Hepatocyte (in vitro differentiated cells): ENCODE measurements around the gene TK1. TPM values are rescaled to one million over a fixed set of nuclear protein-coding genes. Genes with fewer than 3 reads are reported as not detected.

Experiments used
- DNase-seq: peaks from one replicate; pipeline ENCODE4 v3.0.0-alpha.2; 2016; ENCODE audit warnings: low spot score
- H2AFZ ChIP-seq: fragments of 200-600 bp; sonication (generic); 2 replicates; pipeline ENCODE4 v1.6.0; 2016; ENCODE audit warnings: antibody characterized with exemption, mild to moderate bottlenecking
- H3K27ac ChIP-seq: fragments of 200-600 bp; sonication (generic); 2 replicates; pipeline ENCODE4 v1.5.1; 2016; ENCODE audit warnings: mild to moderate bottlenecking
- H3K27me3 ChIP-seq: fragments of 200-600 bp; sonication (generic); 2 replicates; pipeline ENCODE4 v1.6.1; 2016
- H3K36me3 ChIP-seq: fragments of 200-600 bp; sonication (generic); replicated peaks from 2 replicates; pipeline ENCODE4 v1.5.1; 2016; ENCODE audit warnings: low read depth; ENCODE audit not compliant: insufficient read depth
- H3K4me1 ChIP-seq: fragments of 200-600 bp; sonication (generic); 2 replicates; pipeline ENCODE4 v1.5.1; 2016; ENCODE audit warnings: mild to moderate bottlenecking, moderate library complexity; ENCODE audit not compliant: insufficient read depth
- H3K4me2 ChIP-seq: fragments of 200-600 bp; sonication (generic); 2 replicates; pipeline ENCODE4 v1.6.0; 2016
- H3K4me3 ChIP-seq: fragments of 200-600 bp; sonication (generic); 2 replicates; pipeline ENCODE4 v1.5.1; 2016; ENCODE audit warnings: mild to moderate bottlenecking
- H3K79me2 ChIP-seq: fragments of 200-600 bp; sonication (generic); 2 replicates; pipeline ENCODE4 v1.6.0; 2017; ENCODE audit warnings: mild to moderate bottlenecking
- H3K9me2 ChIP-seq: fragments of 200-600 bp; sonication (generic); replicated peaks from 2 replicates; pipeline ENCODE4 v1.6.0; 2017; ENCODE audit warnings: mild to moderate bottlenecking; ENCODE audit not compliant: insufficient read depth
- H3K9me3 ChIP-seq: fragments of 200-600 bp; sonication (generic); 2 replicates; pipeline ENCODE4 v1.5.1; 2016; ENCODE audit warnings: low read depth, mild to moderate bottlenecking
- H4K20me1 ChIP-seq: fragments of 200-600 bp; sonication (generic); 2 replicates; pipeline ENCODE4 v1.6.0; 2016; ENCODE audit warnings: mild to moderate bottlenecking; ENCODE audit not compliant: insufficient read depth, poor library complexity, severe bottlenecking
- CTCF ChIP-seq: fragments of 200-600 bp; sonication (generic); IDR thresholded peaks from 2 replicates; pipeline ENCODE4 v1.5.1; 2016; ENCODE audit warnings: antibody characterized with exemption, mild to moderate bottlenecking; ENCODE audit not compliant: poor library complexity
- EZH2 ChIP-seq: fragments of 200-600 bp; sonication (generic); IDR thresholded peaks from 2 replicates; pipeline ENCODE4 v1.6.1; 2016; ENCODE audit warnings: antibody characterized with exemption, mild to moderate bottlenecking, borderline replicate concordance
- EZH2phosphoT487 ChIP-seq: fragments of 200-600 bp; sonication (generic); IDR thresholded peaks from one replicate; pipeline ENCODE4 v1.6.1; 2018; ENCODE audit warnings: antibody characterized with exemption, mild to moderate bottlenecking, low read depth, moderate library complexity; ENCODE audit not compliant: unreplicated experiment, severe bottlenecking
- WGBS: methylation state at CpG from one replicate; pipeline ENCODE4 v1.1.6; 2016; ENCODE audit warnings: low lambda C conversion rate; ENCODE audit errors: missing lambda C conversion rate; 5-methylcytosine and 5-hydroxymethylcytosine counted together
- polyA plus RNA-seq: library from polyadenylated mRNA; unstranded; fragments of >200 nt; fragmentation: Nextera tagmentation; extraction: Ambion mirVana; gene quantifications from 2 replicates; pipeline ENCODE4 v1.2.1, GENCODE V29; 2016
- total RNA-seq: library from RNA; depleted of rRNA; stranded (reverse); fragments of >200 nt; gene quantifications from 2 replicates; pipeline ENCODE4 v1.2.3, GENCODE V29; 2014

Gene TK1
- total and polyA plus RNA-seq, 2 experiments from 2014 or later, result 8.3 to 29.9 TPM

GRCh38 chr17:78144736-78145641, 41.9 kb downstream of the TK1 start:
- Histone ChIP-seq H3K4me3 (no peak overlapping the region), H3K27me3 (no peaks in the 10 kb centered on the region)
- WGBS, result 78% methylated on average over 18 of the region's 18 CpGs

GRCh38 chr17:78144147-78144719, 42.6 kb downstream of the TK1 start:
- no peak overlapping the region for H3K27ac ChIP-seq
- H3K9me3 ChIP-seq, result no peaks in the 10 kb centered on the region
- no peak overlapping the region for H2AFZ ChIP-seq
- no peaks in the 10 kb centered on the region for H3K27me3 ChIP-seq
- H3K4me2 ChIP-seq, result no peak overlapping the region
- 81% methylated on average over 11 of the region's 11 CpGs for WGBS
- H4K20me1 ChIP-seq, result no peaks in the 10 kb centered on the region
- H3K9me2 ChIP-seq, result no peaks in the 10 kb centered on the region
- no peaks in the 10 kb centered on the region for H3K36me3 ChIP-seq
- H3K79me2 ChIP-seq, result no peaks in the 10 kb centered on the region
- peak; percentile 80 for DNase-seq
- no peak for TF ChIP-seq CTCF
- no peak for TF ChIP-seq EZH2phosphoT487
- no peak for TF ChIP-seq EZH2
- no peak overlapping the region for H3K4me3 ChIP-seq
- peaks cover 22% of the 10 kb centered on the region for H3K4me1 ChIP-seq

More at GRCh38 chr17:78144736-78145641, 41.9 kb downstream of the TK1 start:
- Histone ChIP-seq H3K4me1 (peaks cover 22% of the 10 kb centered on the region), H2AFZ (no peak overlapping the region), H4K20me1 (no peaks in the 10 kb centered on the region), H3K79me2 (no peaks in the 10 kb centered on the region), H3K36me3 (no peaks in the 10 kb centered on the region), H3K9me3 (no peaks in the 10 kb centered on the region), H3K27ac (no peak overlapping the region), H3K4me2 (no peak overlapping the region), H3K9me2 (no peaks in the 10 kb centered on the region)
- no peak for TF ChIP-seq EZH2
- TF ChIP-seq CTCF, result no peak
- TF ChIP-seq EZH2phosphoT487, result no peak
- DNase-seq, result no peak

DNA sequence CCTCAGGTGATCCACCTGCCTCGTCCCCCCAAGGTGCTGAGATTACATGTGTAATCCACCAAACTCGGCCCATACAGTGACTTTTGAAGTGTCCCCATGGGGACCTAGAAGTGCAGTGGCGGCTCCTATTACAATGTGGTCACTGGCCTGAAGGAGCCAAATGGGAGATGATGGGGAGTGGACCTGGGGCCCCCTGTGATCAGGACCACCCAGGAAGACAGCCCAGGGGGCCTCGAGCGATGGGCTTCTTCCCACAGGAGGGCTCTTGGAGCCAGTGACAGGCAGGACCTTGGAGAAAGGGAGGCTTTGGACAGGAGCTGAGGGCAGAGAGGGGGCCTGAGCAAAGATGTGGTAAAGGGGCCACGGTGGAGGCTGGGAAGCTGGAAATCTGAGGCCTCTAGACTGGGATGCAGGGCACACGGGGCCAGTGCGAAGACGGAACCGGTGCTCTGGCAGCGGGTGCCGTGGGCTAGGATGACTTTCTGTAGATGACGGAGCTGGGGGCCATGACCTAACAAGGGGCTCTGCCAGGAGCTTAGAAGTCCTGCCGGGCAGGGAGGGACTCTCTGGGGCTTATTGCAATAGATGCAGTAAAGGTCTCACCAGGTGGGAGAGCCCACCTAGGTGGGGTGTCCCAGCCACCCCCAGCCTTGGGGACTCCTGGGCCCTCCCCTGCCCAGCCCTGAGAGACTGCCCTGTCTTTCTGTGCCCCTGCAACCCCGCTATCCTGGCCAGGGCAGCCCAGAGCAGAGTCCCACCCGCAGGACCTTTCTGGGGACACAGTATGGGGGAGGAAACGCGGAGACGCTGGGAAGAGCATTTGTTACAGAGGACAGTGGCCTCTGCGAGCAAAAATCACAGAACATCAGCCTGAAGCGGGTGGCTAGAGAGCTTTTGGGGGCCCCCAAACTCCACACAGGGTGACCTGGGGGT, 43.4 kb downstream of the TK1 start:
- no peaks in the 10 kb centered on the region for H3K9me2 ChIP-seq
- no peak overlapping the region for H3K4me3 ChIP-seq
- no peak overlapping the region for H3K4me2 ChIP-seq
- H3K4me1 ChIP-seq, result peaks cover 22% of the 10 kb centered on the region
- H3K9me3 ChIP-seq, result no peaks in the 10 kb centered on the region
- no peak overlapping the region for H3K27ac ChIP-seq
- H3K79me2 ChIP-seq, result no peaks in the 10 kb centered on the region
- no peaks in the 10 kb centered on the region for H4K20me1 ChIP-seq
- H2AFZ ChIP-seq, result no peak overlapping the region
- no peaks in the 10 kb centered on the region for H3K36me3 ChIP-seq
- no peak for DNase-seq
- TF ChIP-seq EZH2phosphoT487 (no peak), EZH2 (no peak)
- 93% methylated on average over 21 of the region's 21 CpGs for WGBS
- no peaks in the 10 kb centered on the region for H3K27me3 ChIP-seq
